Loucy (cell line): ENCODE results near the gene WNT11.

ENCODE experiments used
- H2AFZ ChIP-seq: fragments of 200-600 bp; sonication (generic); 2 replicates; pipeline ENCODE4 v1.6.0; 2016; ENCODE audit warnings: antibody characterized with exemption, mild to moderate bottlenecking, low read length, moderate library complexity
- H3F3A ChIP-seq: fragments of 200-600 bp; 2 replicates; pipeline ENCODE4 v1.6.0; 2016; ENCODE audit warnings: antibody characterized with exemption, low read depth, mild to moderate bottlenecking
- H3K27me3 ChIP-seq: fragments of 200-600 bp; sonication (generic); 2 replicates; pipeline ENCODE4 v1.6.1; 2014; ENCODE audit warnings: low read length, mild to moderate bottlenecking; ENCODE audit not compliant: insufficient read depth, poor library complexity, severe bottlenecking
- H3K36me3 ChIP-seq: fragments of 200-600 bp; sonication (generic); 2 replicates; pipeline ENCODE4 v1.6.1; 2016; ENCODE audit warnings: low read length; ENCODE audit not compliant: insufficient read depth
- H3K4me1 ChIP-seq: fragments of 200-600 bp; sonication (generic); 2 replicates; pipeline ENCODE4 v1.5.1; 2014; ENCODE audit warnings: low read length, mild to moderate bottlenecking; ENCODE audit not compliant: insufficient read depth, poor library complexity, severe bottlenecking
- H3K4me2 ChIP-seq: fragments of 200-600 bp; sonication (generic); 2 replicates; pipeline ENCODE4 v1.6.0; 2014; ENCODE audit warnings: antibody characterized with exemption, low read length, low read depth, mild to moderate bottlenecking; ENCODE audit not compliant: poor library complexity, severe bottlenecking
- H3K4me3 ChIP-seq: fragments of 200-600 bp; sonication (generic); 2 replicates; pipeline ENCODE4 v1.5.1; 2014; ENCODE audit warnings: low read length, mild to moderate bottlenecking, mixed read lengths; ENCODE audit not compliant: poor library complexity, severe bottlenecking
- H3K79me2 ChIP-seq: fragments of 200-600 bp; sonication (generic); 2 replicates; pipeline ENCODE4 v1.6.1; 2014; ENCODE audit warnings: low read length; ENCODE audit not compliant: insufficient read depth
- H3K9ac ChIP-seq: fragments of 200-600 bp; sonication (generic); 2 replicates; pipeline ENCODE4 v1.6.0; 2014; ENCODE audit warnings: mild to moderate bottlenecking, low read depth, low read length, moderate library complexity; ENCODE audit not compliant: poor library complexity, severe bottlenecking
- H3K9me2 ChIP-seq: fragments of 200-600 bp; sonication (generic); replicated peaks from 2 replicates; pipeline ENCODE4 v1.6.1; 2016; ENCODE audit warnings: low read depth, low read length, mixed read lengths
- H3K9me3 ChIP-seq: fragments of 200-600 bp; sonication (generic); 2 replicates; pipeline ENCODE4 v1.6.1; 2014; ENCODE audit warnings: mild to moderate bottlenecking, antibody characterized with exemption, low read length, low read depth; ENCODE audit not compliant: insufficient read depth
- H4K20me1 ChIP-seq: fragments of 200-600 bp; sonication (generic); 2 replicates; pipeline ENCODE4 v1.6.0; 2014; ENCODE audit warnings: antibody characterized with exemption, low read length, mild to moderate bottlenecking; ENCODE audit not compliant: insufficient read depth, poor library complexity, severe bottlenecking
- EZH2phosphoT487 ChIP-seq: fragments of 200-600 bp; IDR thresholded peaks from 2 replicates; pipeline ENCODE4 v1.6.1; 2018; ENCODE audit warnings: antibody characterized with exemption, mild to moderate bottlenecking, moderate library complexity, borderline replicate concordance
- TF ChIP-seq, protein P1 (sequence below): fragments of 200-600 bp; sonication (generic); conservative IDR thresholded peaks from 2 replicates; pipeline ENCODE4 v1.5.1; 2014; ENCODE audit warnings: mild to moderate bottlenecking, antibody characterized with exemption, low read length

Gene WNT11

DNA sequence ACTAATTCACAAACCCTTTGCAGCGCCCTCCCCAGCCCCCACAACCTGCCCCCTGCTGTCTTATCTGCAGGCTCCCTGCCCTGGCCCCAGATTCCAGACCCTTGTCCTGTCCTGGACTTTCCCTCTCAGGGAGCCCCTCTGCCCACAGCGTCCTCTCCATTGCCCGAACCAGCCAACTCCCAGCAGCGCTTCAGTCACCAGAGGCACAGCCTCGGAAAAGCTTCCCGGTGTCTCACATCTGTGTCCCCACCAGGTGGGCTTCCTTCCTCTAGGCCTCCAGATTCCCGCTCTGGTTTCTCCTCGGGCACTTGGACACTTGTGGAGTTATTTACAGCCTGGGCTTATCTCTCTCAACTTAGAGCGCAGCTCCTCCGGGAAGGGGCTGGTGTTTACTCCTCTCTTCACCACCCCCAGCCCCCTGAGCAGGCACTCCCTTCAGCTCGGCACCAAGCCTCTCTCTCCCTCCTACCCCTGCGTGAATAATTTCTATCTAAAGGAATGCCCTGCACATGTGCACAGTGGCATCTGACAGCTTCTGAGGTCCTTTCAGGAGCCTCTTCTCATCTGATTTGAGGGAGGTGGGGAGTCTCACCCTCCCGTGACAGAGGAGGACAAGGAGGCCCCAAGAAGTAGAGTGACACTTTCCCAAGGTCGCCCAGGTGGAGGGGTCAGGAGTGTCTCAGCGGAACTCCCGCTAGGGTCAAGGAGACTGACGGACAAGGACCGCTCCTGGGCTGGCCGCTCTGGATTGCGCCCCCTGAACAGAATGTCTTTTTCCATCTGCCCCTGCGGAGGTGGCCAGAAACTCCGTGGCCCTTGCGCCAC, 838 bp downstream of the WNT11 start:
- Histone ChIP-seq H3F3A (no peaks in the 10 kb centered on the region), H3K4me3 (no peak overlapping the region), H3K9me3 (no peaks in the 10 kb centered on the region), H3K4me1 (peaks cover 8% of the 10 kb centered on the region), H4K20me1 (no peaks in the 10 kb centered on the region), H2AFZ (no peak overlapping the region), H3K79me2 (no peaks in the 10 kb centered on the region), H3K4me2 (no peak overlapping the region), H3K9ac (no peak overlapping the region), H3K27me3 (no peaks in the 10 kb centered on the region), H3K9me2 (no peaks in the 10 kb centered on the region), H3K36me3 (no peaks in the 10 kb centered on the region)
- TF ChIP-seq, protein P1, sequence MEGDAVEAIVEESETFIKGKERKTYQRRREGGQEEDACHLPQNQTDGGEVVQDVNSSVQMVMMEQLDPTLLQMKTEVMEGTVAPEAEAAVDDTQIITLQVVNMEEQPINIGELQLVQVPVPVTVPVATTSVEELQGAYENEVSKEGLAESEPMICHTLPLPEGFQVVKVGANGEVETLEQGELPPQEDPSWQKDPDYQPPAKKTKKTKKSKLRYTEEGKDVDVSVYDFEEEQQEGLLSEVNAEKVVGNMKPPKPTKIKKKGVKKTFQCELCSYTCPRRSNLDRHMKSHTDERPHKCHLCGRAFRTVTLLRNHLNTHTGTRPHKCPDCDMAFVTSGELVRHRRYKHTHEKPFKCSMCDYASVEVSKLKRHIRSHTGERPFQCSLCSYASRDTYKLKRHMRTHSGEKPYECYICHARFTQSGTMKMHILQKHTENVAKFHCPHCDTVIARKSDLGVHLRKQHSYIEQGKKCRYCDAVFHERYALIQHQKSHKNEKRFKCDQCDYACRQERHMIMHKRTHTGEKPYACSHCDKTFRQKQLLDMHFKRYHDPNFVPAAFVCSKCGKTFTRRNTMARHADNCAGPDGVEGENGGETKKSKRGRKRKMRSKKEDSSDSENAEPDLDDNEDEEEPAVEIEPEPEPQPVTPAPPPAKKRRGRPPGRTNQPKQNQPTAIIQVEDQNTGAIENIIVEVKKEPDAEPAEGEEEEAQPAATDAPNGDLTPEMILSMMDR = no peak
- no peak for TF ChIP-seq EZH2phosphoT487

DNA sequence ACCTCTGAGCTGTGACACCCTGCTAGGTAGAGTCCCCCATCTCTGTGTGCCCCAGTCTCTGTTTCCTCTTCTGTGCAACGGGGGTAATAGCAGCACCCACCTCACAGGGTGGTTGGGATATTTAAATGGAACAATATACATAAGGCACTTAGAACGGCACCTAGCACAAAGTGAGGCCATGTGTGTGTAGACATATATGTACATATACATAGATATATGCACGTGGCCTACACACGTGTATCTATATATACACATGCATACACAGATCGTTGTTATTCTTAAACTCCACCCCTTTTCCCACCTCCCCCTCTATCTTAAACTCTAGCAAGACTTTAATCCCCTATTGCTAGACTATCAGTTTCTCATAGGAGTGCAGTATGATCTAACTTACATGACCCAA, 2.4 kb downstream of the WNT11 start:
- Histone ChIP-seq H2AFZ (no peak overlapping the region), H3K4me3 (no peak overlapping the region), H3K79me2 (no peaks in the 10 kb centered on the region), H3K9me3 (no peaks in the 10 kb centered on the region), H3K9me2 (no peaks in the 10 kb centered on the region), H3K4me1 (peaks cover 8% of the 10 kb centered on the region), H3K36me3 (no peaks in the 10 kb centered on the region), H3K27me3 (no peaks in the 10 kb centered on the region), H3K9ac (no peak overlapping the region), H3K4me2 (no peak overlapping the region), H4K20me1 (no peaks in the 10 kb centered on the region), H3F3A (no peaks in the 10 kb centered on the region)
- no peak for TF ChIP-seq EZH2phosphoT487
- TF ChIP-seq, protein P1 = no peak

DNA sequence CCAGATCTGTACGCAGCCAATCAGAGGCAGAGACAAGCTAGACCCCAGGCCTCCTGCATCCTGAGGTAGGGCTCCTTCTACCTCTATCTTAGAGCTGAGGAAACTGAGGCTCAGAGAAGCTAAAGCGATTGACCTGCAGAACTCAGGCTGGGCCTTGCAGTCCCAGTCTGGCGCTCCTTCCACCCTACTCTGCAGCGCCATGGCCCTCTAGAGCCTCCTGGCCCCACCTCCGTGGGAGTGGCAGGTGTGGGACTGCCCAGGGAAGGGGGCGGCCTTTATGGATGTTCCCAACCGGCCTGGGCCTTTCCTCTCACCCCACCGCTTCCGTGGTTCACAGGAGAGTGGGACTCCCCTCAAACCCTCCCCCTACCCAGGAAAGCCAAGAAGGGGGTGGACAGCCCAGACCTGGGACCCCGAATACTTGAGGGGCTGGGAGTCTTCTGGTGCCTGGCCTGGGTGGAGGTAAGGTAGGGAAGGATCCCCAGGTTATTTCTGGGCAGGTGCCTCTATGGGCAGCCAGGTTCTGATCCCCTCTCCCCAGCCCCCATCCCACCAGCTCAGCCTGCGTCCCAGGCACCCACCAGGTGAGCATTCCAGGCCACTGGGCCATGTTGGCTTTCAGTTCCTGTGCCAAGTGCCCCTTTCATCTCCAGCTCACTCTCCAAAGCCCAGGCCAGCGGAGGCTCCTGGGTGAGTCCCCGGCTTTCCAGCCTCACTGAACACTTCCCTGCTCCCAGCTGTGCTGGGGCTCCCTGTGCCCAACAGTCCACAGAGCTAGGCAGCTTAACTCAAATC, 3.0 kb downstream of the WNT11 start:
- H2AFZ ChIP-seq = no peak overlapping the region
- H3K9me2 ChIP-seq = no peaks in the 10 kb centered on the region
- no peaks in the 10 kb centered on the region for H3K79me2 ChIP-seq
- no peaks in the 10 kb centered on the region for H3K36me3 ChIP-seq
- H3F3A ChIP-seq = no peaks in the 10 kb centered on the region
- TF ChIP-seq EZH2phosphoT487 = no peak
- TF ChIP-seq, protein P1 = no peak
- no peaks in the 10 kb centered on the region for H4K20me1 ChIP-seq
- H3K27me3 ChIP-seq = no peaks in the 10 kb centered on the region
- H3K9ac ChIP-seq = no peak overlapping the region
- H3K4me2 ChIP-seq = no peak overlapping the region
- H3K9me3 ChIP-seq = no peaks in the 10 kb centered on the region
- H3K4me1 ChIP-seq = peaks cover 8% of the 10 kb centered on the region
- no peak overlapping the region for H3K4me3 ChIP-seq
